Thyroid gland (tissue), 4 donors: ENCODE results near the gene CCL4.
"Not testable (repeated sequence)": the region's sequence is repeated elsewhere in the genome, so short reads cannot be mapped to it uniquely, and the experiment has no call there.

Source experiments
- CTCF ChIP-seq, 6 experiments: fragments of 200-600 bp in 3 of 6; fragments of 450-650 bp in 3 of 6; sonication (generic) in 3 of 6; IDR thresholded peaks; one replicate each; pipeline ENCODE4 v1.5.1; 2016 to 2019; ENCODE audit warnings: antibody characterized with exemption in 6 of 6, mild to moderate bottlenecking in 2 of 6, inconsistent platforms in 1 of 6, moderate library complexity in 1 of 6
- POLR2A ChIP-seq, 2 donors: fragments of 450-650 bp; IDR thresholded peaks; one replicate each; pipeline ENCODE4 v1.6.1; 2017; ENCODE audit warnings: antibody characterized with exemption in 2 of 2, mild to moderate bottlenecking in 2 of 2, moderate library complexity in 1 of 2

GRCh38 chr17:36087471-36087870 lies 16.2 kb upstream of the CCL4 start:
- not testable (repeated sequence) for TF ChIP-seq POLR2A, CTCF (IDR thresholded peaks at IDR 0.05)
